ENCODE data around the gene TRIM26.
"Not testable (repeated sequence)": the region's sequence is repeated elsewhere in the genome, so short reads cannot be mapped to it uniquely, and the experiment has no call there.

Gene TRIM26

GRCh38 chr6:30212865-30213666 lies at the start of gene TRIM26:
TRIM26 (minus strand) TSS chr6:30213406; CDS start chr6:30199103, 14,303 bp downstream.
- peak within 1 kb of the TSS; percentile 93 for H3K27ac ChIP-seq
- TF ChIP-seq CTCF (conservative IDR thresholded peaks at IDR 0.05) (no peak), ZFX (IDR thresholded peaks at IDR 0.05) (peak; percentile 49)

GRCh38 chr6:30260036-30260504 lies 46.9 kb upstream of the TRIM26 start:
- TF ChIP-seq ZFX (IDR thresholded peaks at IDR 0.05): no peak
- peak; percentile 24; the same call in 1 of the 2 replicates for TF ChIP-seq CTCF (conservative IDR thresholded peaks at IDR 0.05)
- H3K27ac ChIP-seq: peak overlapping the region; percentile 23; the same call in 1 of the 2 replicates

GRCh38 chr6:30259140-30260035 lies 46.2 kb upstream of the TRIM26 start:
- H3K27ac ChIP-seq: peak overlapping the region; percentile 23; the same call in 1 of the 2 replicates
- TF ChIP-seq ZFX (IDR thresholded peaks at IDR 0.05) (no peak), CTCF (conservative IDR thresholded peaks at IDR 0.05) (peak; percentile 48)

- no peak overlapping the region for H3K27ac ChIP-seq
- TF ChIP-seq ZFX (IDR thresholded peaks at IDR 0.05) (no peak), CTCF (conservative IDR thresholded peaks at IDR 0.05) (no peak)
Measured at GRCh38 chr6:30258204-30258603, 45.0 kb upstream of the TRIM26 start.

GRCh38 chr6:30252417-30252816 lies 39.2 kb upstream of the TRIM26 start:
- not testable (repeated sequence) for H3K27ac ChIP-seq

- TF ChIP-seq CTCF (conservative IDR thresholded peaks at IDR 0.05) (no peak), ZFX (IDR thresholded peaks at IDR 0.05) (no peak)
- H3K27ac ChIP-seq: no peak overlapping the region
Measured at GRCh38 chr6:30244560-30244959, 31.4 kb upstream of the TRIM26 start.

- TF ChIP-seq CTCF (conservative IDR thresholded peaks at IDR 0.05) (peak; percentile 71), ZFX (IDR thresholded peaks at IDR 0.05) (no peak)
- no peak overlapping the region for H3K27ac ChIP-seq
Measured at GRCh38 chr6:30238178-30238795, 25.1 kb upstream of the TRIM26 start.
